ENCODE measurements around the gene NBEA.

Gene NBEA

GRCh38 chr13:35526577-35526976 is 584.5 kb downstream of the NBEA start:
- DNase-seq: no peak

- no peak for DNase-seq
Measured at GRCh38 chr13:35527451-35527850, 585.4 kb downstream of the NBEA start.

- DNase-seq: no peak
Measured at GRCh38 chr13:35530147-35530546, 588.1 kb downstream of the NBEA start.

GRCh38 chr13:35530581-35530980 is 588.5 kb downstream of the NBEA start:
- no peak for DNase-seq

- DNase-seq: no peak
Measured at GRCh38 chr13:35531526-35531925, 589.5 kb downstream of the NBEA start.

- no peak for DNase-seq
Measured at GRCh38 chr13:35534343-35534742, 592.3 kb downstream of the NBEA start.

- no peak for DNase-seq
Measured at GRCh38 chr13:35548790-35549189, 606.7 kb downstream of the NBEA start.

GRCh38 chr13:35549481-35549880 is 607.4 kb downstream of the NBEA start:
- DNase-seq: peak; percentile 5

GRCh38 chr13:35552172-35552844 is 610.2 kb downstream of the NBEA start:
- no peak for DNase-seq

GRCh38 chr13:35554972-35555623 is 613.0 kb downstream of the NBEA start:
- DNase-seq: no peak

- DNase-seq: no peak
Measured at GRCh38 chr13:35557475-35557874, 615.4 kb downstream of the NBEA start.

- no peak for DNase-seq
Measured at GRCh38 chr13:35561540-35561939, 619.5 kb downstream of the NBEA start.

- no peak for DNase-seq
Measured at GRCh38 chr13:35565273-35565672, 623.2 kb downstream of the NBEA start.

GRCh38 chr13:35566340-35566739 is 624.3 kb downstream of the NBEA start:
- no peak for DNase-seq

GRCh38 chr13:35567406-35567980 is 625.4 kb downstream of the NBEA start:
- no peak for DNase-seq

GRCh38 chr13:35573639-35574038 is 631.6 kb downstream of the NBEA start:
- no peak for DNase-seq

- no peak for DNase-seq
Measured at GRCh38 chr13:35592457-35592856, 650.4 kb downstream of the NBEA start.

GRCh38 chr13:35593651-35594050 is 651.6 kb downstream of the NBEA start:
- DNase-seq: no peak

- DNase-seq: no peak
Measured at GRCh38 chr13:35594096-35594495, 652.0 kb downstream of the NBEA start.

- no peak for DNase-seq
Measured at GRCh38 chr13:35595181-35595580, 653.1 kb downstream of the NBEA start.

GRCh38 chr13:35596321-35597030 is 654.4 kb downstream of the NBEA start:
- no peak for DNase-seq

GRCh38 chr13:35597451-35597850 is 655.4 kb downstream of the NBEA start:
- DNase-seq: no peak

- DNase-seq: no peak
Measured at GRCh38 chr13:35598233-35598632, 656.2 kb downstream of the NBEA start.

All from activated CD4-positive, alpha-beta T cell treated with anti-CD3 and anti-CD28 coated beads, Interleukin-10, Interleukin-2, amounts not matched to agents 100 ng/mL and 50 ng/mL, durations not matched to agents 16 hours and 8 hours (primary cell).